ENCODE data around the gene AKT3.
"Not testable (repeated sequence)": the region's sequence is repeated elsewhere in the genome, so short reads cannot be mapped to it uniquely, and the experiment has no call there.

Gene AKT3

DNA sequence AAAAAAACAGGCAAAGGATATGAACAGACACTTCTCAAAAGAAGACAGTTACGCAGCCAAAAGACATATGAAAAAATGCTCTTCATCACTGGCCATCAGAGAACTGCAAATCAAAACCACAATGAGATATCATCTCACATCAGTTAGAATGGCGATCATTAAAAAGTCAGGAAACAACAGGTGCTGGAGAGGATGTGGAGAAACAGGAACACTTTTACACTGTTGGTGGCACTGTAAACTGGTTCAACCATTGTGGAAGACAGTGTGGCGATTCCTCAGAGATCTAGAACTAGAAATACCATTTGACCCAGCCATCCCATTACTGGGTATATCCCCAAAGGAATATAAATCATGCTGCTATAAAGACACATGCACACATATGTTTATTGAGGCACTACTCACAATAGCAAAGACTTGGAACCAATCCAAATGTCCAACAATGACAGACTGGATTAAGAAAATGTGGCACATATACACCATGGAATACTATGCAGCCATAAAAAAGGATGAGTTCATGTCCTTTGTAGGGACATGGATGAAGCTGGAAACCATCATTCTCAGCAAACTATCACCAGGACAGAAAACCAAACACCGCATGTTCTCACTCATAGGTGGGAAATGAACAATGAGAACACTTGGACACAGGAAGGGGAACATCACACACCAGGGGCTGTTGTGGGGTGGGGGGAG lies 77.5 kb downstream of the AKT3 start:
- DNase-seq, result not testable (repeated sequence)

GRCh38 chr1:243770860-243771259 lies 79.2 kb downstream of the AKT3 start:
- DNase-seq, result no peak

- no peak for DNase-seq
Observed at GRCh38 chr1:243765676-243766075, 84.4 kb downstream of the AKT3 start.

DNA sequence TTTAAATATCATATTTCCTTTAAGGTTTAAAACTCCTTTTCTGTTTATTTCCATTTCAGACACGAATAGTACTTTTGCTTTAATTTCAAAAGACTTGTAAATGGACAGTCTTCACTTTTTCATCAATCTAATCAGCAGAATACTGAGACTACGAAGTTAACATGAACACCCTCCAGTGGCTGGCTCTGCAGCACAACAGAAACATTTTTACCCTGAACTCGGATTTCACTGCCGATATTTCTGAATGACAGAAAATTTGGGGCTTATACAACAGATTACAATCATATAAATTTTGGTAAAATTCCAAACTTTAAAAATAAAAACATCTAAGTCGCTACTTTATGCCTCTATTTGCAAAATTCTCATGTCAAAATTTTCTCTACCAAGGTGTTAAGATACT lies 86.2 kb downstream of the AKT3 start:
- DNase-seq, result no peak

DNA sequence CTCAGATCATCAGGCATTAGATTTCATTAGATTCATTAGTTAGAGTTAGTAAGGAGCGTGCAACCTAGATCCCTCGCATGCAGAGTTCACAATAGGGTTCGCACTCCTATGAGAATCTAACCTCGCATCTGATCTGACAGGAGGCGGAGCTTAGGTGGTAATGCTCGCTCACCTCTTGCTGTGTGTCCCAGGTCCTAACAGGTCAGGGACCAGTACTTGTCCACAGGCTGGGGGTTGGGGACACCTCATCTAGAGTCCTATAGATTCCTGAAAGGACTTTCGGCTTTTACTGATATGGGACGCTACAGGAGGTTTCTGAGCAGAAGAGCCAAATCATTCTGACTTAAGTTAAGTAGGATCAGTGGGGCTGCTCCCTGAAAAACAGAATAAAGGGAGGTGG lies 91.4 kb downstream of the AKT3 start:
- no peak for DNase-seq

DNA sequence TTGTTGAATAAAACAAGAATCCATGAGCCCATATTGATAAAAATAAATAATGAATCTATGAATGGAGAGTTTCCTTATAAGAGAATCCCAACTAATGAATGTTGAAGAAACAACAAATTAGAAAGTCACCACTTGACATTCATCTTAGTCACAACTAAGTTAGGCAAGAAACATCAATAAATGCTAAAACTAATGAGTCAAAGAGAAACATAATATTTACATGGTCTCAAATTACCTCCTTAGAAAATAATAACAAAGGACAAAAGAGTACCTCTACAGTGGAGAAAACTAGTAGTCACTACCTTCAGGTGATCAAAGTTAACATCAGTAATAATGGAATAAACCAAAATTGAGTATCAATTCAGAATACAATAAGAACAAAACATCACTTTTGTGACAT lies 93.5 kb downstream of the AKT3 start:
- no peak for DNase-seq

DNA sequence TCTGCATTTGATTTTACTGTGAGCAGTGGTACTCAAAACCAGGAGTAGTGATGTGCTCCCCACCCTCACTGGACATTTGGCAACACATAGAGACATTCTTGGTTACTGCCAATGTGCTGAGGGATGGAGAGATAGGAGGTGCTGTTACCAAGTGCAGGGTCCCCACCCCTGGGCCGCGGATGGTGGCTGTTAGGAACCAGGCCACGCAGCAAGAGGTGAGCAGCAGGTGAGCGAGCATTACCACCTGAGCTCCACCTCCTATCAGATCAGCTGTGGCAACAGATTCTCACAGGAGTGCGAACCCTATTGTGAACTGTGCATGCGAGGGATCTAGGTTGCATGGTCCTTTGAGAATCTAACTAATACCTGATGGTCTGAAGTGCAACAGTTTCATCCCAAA lies 95.7 kb downstream of the AKT3 start:
- no peak for DNase-seq

DNA sequence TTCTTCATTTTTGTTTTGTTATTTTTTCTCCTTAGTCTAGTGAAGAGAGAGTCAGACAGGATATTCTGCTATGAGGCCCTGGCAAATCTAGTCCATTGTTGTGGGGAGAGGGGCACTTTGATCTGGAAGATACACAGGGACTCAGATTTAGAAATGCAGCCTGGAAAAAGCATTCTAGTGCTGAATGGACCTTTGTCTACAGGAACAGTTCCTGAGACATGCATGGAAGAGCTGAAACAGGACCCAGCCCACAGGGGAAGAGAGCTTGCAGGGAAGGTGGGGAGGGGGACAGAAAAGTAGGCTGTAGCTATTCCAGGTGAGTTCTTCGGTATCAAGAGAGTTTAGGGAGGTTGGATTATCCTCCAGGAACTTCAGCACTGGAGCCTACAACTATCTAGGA lies 98.5 kb downstream of the AKT3 start:
- DNase-seq, result no peak

GRCh38 chr1:243748706-243749283 lies 101.2 kb downstream of the AKT3 start:
- peak; percentile 73 for DNase-seq

GRCh38 chr1:243748227-243748626 lies 101.8 kb downstream of the AKT3 start:
- DNase-seq, result no peak

DNA sequence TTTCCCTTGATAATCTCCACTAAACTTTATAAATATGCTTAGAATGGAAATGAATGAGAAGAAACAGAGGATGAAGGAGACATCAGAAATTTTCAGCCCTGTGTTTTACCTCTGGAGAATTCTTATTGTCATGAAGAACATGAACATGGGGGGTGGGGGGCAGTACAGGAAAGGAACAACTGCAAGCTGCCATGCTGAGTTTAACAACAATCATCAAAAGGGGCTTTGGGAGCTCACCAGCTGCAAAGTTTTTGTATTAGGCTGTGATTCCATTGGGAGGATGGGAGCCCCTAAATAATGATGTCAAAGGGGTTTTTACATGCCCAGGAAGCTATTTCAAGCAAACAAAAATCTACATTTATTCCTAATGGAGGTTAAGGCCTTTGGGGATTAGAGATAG lies 103.3 kb downstream of the AKT3 start:
- no peak for DNase-seq

- DNase-seq, result peak; percentile 41
Observed at GRCh38 chr1:243745356-243745755, 104.7 kb downstream of the AKT3 start.

- peak; percentile 59 for DNase-seq
Observed at GRCh38 chr1:243742819-243743218, 107.2 kb downstream of the AKT3 start.

DNA sequence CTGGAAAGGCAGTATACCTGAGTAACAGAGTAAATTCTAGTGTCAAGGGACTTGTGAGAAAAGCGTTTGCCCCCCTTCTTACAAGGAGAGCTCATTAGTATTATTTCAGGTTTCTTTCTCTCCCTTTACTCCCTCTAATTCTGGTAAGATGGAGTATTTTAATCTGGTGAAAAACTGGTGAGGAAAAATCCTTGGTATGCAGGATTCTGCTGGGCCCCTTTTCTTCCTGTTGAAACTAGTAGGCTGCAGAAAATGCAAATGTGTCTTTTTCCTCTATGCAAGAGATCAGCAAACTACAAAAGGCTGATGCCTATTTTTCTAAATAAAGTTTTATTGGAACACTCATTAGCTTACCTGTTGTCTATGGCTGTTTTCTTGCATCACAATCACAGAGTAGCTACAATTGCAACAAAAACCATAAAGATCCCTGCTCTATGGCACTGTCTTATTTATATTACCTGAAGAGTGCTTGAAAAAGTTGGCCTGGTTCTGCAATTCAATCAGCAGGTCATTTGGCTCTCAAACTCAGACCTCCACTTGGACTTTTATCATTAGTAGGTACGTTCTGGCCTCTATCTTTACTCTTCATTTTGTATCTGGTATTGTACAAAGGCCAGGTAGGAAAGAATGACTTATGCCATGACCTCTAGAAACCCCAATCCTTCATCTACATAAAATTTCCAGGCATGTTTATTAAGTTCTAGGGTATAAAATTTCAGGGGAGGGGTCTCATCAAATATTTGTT lies 109.6 kb downstream of the AKT3 start:
- peak; percentile 57 for DNase-seq

DNA sequence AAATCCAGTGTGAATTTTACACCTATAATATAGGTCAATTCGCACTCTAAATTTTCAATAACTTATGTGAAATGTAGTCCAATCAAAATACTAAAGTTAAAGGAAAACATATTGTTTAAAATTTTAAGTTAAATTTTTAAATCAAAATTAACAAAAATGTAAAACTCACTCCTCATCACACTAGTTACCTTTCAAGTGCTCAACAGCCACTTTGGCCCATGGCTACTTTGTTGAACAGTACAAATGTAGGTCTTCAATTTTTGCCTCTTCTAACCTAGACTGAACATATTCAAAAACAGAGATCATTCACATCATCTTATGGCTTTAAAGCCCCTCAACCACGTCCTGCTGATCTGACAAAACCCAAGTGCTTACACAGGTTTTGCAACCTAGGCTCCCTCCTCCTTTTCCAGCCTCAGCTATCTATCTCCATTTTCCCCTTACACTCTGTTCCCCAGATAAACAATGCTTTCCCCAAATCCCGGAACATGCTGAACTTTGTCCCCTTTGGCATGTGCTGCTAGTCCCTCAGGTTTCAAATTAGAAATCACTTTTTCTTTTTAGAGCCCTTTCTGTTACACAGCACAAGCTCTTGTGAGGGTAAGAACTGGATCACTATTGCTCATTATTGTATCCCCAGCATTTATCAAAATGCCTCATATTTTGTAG lies 110.6 kb downstream of the AKT3 start:
- no peak for DNase-seq

GRCh38 chr1:243738020-243738419 lies 112.0 kb downstream of the AKT3 start:
- DNase-seq, result no peak

GRCh38 chr1:243735457-243735856 lies 114.6 kb downstream of the AKT3 start:
- no peak for DNase-seq

DNA sequence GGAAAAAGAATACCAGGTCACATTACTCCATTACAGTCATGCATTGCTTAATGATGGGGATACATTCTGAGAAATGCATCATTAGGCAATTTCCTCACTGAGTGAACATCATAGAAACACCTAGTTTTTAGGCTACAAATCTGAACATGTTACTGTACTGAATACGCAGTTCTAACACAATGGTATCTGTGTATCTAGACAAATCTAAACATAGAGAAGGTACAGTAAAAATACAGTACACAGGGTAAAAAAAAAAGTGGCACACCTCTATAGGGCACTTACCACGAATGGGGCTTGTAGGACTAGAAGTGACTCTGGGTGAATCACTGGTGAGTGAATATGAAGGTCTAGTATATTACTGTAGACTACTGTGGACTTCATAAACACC lies 115.7 kb downstream of the AKT3 start:
- DNase-seq, result no peak

GRCh38 chr1:243733670-243734307 lies 116.3 kb downstream of the AKT3 start:
- DNase-seq, result no peak

GRCh38 chr1:243732637-243733036 lies 117.4 kb downstream of the AKT3 start:
- no peak for DNase-seq

- no peak for DNase-seq
Observed at GRCh38 chr1:243731974-243732625, 117.9 kb downstream of the AKT3 start.

DNA sequence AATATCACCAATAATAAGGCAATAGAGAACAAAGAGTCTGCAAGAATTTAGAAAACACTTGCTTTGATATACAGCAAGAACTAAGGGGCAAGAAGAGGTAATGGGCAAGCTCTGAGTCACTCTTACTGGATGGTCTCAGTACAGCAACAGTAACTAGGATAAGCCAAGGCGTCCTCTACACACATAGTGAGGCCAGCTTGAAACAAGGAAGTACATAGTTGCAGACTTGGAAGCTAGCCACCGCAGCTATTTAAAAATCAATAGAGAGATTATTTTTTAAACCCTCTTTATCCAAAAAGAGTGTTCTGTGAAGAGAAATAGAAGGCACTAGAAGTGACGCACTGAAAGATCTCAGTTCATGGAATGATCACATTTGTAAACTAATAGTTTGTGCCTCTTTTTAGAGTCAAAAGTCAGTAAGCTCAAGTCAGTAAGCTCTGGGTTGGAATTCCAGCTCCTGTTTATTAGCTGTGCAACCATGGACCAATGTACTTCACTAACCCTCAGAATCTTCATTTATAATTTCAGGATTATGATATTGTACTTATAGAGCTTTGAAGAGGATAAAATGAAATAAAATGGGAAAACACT lies 118.6 kb downstream of the AKT3 start:
- no peak for DNase-seq

Data from fibroblast of skin of right biceps (primary cell).